RWPE1 (cell line): ENCODE measurements around the gene NARS2.

ENCODE experiments used
- CTCF ChIA-PET: fragments of 350-600 bp; sonication (Branson Sonifier 250); formaldehyde crosslinking; extraction: SDS; loops from one replicate; lab custom pipeline; 2021; lab: Yijun Ruan, JAX
- POLR2A ChIA-PET: fragments of 400-600 bp; formaldehyde crosslinking; extraction: SDS; loops from one replicate; lab custom pipeline; 2020; ENCODE audit warnings: antibody characterized with exemption; ENCODE audit not compliant: low non-redundant PET; lab: Yijun Ruan, JAX
- DNase-seq: peaks from one replicate; pipeline ENCODE4 v3.0.0; 2012; ENCODE audit warnings: low spot score
- H3K27ac ChIP-seq: fragments of 450-650 bp; 2 replicates; pipeline ENCODE4 v1.5.1; 2017
- TF ChIP-seq, protein P1 (sequence below): fragments of 450-650 bp; conservative IDR thresholded peaks from 2 replicates; pipeline ENCODE4 v1.5.1; 2017; ENCODE audit warnings: low read depth, mild to moderate bottlenecking

The NARS2 gene

GRCh38 chr11:78504708-78505107 lies 70.0 kb downstream of the NARS2 start:
- ChIA-PET CTCF (no interaction called here), POLR2A (no interaction called here)
- no peak for DNase-seq
- TF ChIP-seq, protein P1, sequence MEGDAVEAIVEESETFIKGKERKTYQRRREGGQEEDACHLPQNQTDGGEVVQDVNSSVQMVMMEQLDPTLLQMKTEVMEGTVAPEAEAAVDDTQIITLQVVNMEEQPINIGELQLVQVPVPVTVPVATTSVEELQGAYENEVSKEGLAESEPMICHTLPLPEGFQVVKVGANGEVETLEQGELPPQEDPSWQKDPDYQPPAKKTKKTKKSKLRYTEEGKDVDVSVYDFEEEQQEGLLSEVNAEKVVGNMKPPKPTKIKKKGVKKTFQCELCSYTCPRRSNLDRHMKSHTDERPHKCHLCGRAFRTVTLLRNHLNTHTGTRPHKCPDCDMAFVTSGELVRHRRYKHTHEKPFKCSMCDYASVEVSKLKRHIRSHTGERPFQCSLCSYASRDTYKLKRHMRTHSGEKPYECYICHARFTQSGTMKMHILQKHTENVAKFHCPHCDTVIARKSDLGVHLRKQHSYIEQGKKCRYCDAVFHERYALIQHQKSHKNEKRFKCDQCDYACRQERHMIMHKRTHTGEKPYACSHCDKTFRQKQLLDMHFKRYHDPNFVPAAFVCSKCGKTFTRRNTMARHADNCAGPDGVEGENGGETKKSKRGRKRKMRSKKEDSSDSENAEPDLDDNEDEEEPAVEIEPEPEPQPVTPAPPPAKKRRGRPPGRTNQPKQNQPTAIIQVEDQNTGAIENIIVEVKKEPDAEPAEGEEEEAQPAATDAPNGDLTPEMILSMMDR = no peak
- H3K27ac ChIP-seq = no peak overlapping the region

GRCh38 chr11:78504181-78504580 lies 70.5 kb downstream of the NARS2 start:
- no peak for DNase-seq
- TF ChIP-seq, protein P1 = no peak
- no peak overlapping the region for H3K27ac ChIP-seq
- ChIA-PET CTCF (interaction anchor here (0.6 kb wide), 1 partner anchor 957 kb away, joined by 3 read pairs; no protein-coding TSS in a partner anchor), POLR2A (no interaction called here)

- ChIA-PET POLR2A (no interaction called here), CTCF (no interaction called here)
- H3K27ac ChIP-seq = no peak overlapping the region
- TF ChIP-seq, protein P1 = no peak
- DNase-seq = no peak
Measured at GRCh38 chr11:78499971-78500370, 74.7 kb downstream of the NARS2 start.

GRCh38 chr11:78497293-78497692 lies 77.4 kb downstream of the NARS2 start:
- TF ChIP-seq, protein P1 = no peak
- no peak overlapping the region for H3K27ac ChIP-seq
- POLR2A ChIA-PET = no interaction called here
- DNase-seq = no peak
- CTCF ChIA-PET = no interaction called here

DNA sequence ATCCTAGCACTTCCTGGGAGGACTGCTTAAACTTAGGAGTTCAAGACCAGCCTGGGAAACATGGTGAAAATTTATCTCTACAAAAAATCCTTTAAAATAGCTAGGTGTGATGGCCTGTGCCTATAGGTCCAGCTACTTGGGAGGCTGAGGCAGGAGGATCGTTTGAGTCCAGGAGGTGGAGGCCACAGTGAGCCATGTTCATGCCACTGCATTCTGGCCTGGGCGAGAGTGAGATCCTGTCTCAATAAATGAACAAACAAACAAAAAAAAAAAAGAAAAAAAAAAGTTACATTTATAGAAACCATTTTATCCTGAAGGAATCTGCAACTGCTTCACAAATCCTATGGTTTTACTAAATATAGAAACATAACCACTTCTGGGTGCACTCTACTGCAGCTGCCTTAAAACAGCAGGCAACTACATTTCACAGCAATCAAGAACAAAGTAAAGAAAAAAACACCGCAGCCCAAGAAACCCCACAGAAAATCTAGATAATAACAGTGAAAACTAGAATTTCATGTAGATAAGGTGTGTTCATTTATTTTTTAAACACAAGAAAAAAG lies 81.2 kb downstream of the NARS2 start:
- ChIA-PET POLR2A (no interaction called here), CTCF (no interaction called here)
- DNase-seq = no peak
- H3K27ac ChIP-seq = no peak overlapping the region
- TF ChIP-seq, protein P1 = no peak

GRCh38 chr11:78492973-78493372 lies 81.7 kb downstream of the NARS2 start:
- POLR2A ChIA-PET = no interaction called here
- DNase-seq = no peak
- TF ChIP-seq, protein P1 = no peak
- H3K27ac ChIP-seq = no peak overlapping the region
- CTCF ChIA-PET = interaction anchor here (0.7 kb wide), 1 partner anchor 239 kb away, joined by 3 read pairs; no protein-coding TSS in a partner anchor
